Neuronal stem cell (in vitro differentiated cells): Measurements from ENCODE around the gene PLEKHA3.

Experiments
- DNase-seq: peaks from one replicate; pipeline ENCODE4 v3.0.0-alpha.2; 2013; ENCODE audit warnings: low spot score
- H2AFZ ChIP-seq: one replicate; pipeline ENCODE4 v1.6.1; 2013; ENCODE audit warnings: mild to moderate bottlenecking, low read length, inconsistent platforms
- H2AK5ac ChIP-seq: 2 replicates; pipeline ENCODE4 v1.6.1; 2013; ENCODE audit warnings: low read depth, mild to moderate bottlenecking, inconsistent platforms, low read length, moderate library complexity, mixed read lengths
- H2BK120ac ChIP-seq: 2 replicates; pipeline ENCODE4 v1.6.1; 2013; ENCODE audit warnings: low read depth, mild to moderate bottlenecking, inconsistent platforms, low read length, moderate library complexity, mixed read lengths
- H2BK12ac ChIP-seq: one replicate; pipeline ENCODE4 v1.6.1; 2013; ENCODE audit warnings: low read length, inconsistent platforms
- H2BK15ac ChIP-seq: 2 replicates; pipeline ENCODE4 v1.6.1; 2013; ENCODE audit warnings: mild to moderate bottlenecking, low read length, inconsistent platforms, mixed read lengths
- H2BK5ac ChIP-seq: one replicate; pipeline ENCODE4 v1.6.1; 2013; ENCODE audit warnings: inconsistent platforms, mild to moderate bottlenecking, low read length, moderate library complexity
- H3K14ac ChIP-seq: one replicate; pipeline ENCODE4 v1.6.1; 2013; ENCODE audit warnings: low read length, inconsistent platforms
- H3K18ac ChIP-seq: 2 replicates; pipeline ENCODE4 v1.6.1; 2013; ENCODE audit warnings: low read length, inconsistent platforms
- H3K23ac ChIP-seq: 2 replicates; pipeline ENCODE4 v1.6.1; 2013; ENCODE audit warnings: low read depth, mild to moderate bottlenecking, mixed read lengths, low read length, inconsistent platforms; ENCODE audit not compliant: poor library complexity
- H3K27ac ChIP-seq: replicated peaks from 3 replicates; pipeline ENCODE4 v1.5.1; 2013; ENCODE audit warnings: low read length, inconsistent platforms
- H3K27me3 ChIP-seq, 3 experiments: 2 replicates each; pipeline ENCODE4 v1.6.1; 2013; ENCODE audit warnings: low read length in 3 of 3, mild to moderate bottlenecking in 2 of 3, inconsistent platforms in 1 of 3, low read depth in 1 of 3, mixed read lengths in 1 of 3, moderate library complexity in 1 of 3; ENCODE audit not compliant: control insufficient read depth in 3 of 3, insufficient read depth in 3 of 3
- H3K36me3 ChIP-seq, 2 donors: replicated peaks in 1 of 2; 2 replicates each; pipeline ENCODE4 v1.6.1; 2013; ENCODE audit warnings: low read length in 2 of 2; ENCODE audit not compliant: control insufficient read depth in 2 of 2, insufficient read depth in 2 of 2
- H3K4ac ChIP-seq: 2 replicates; pipeline ENCODE4 v1.6.1; 2013; ENCODE audit warnings: inconsistent platforms, mild to moderate bottlenecking, low read length, moderate library complexity
- H3K4me1 ChIP-seq, 2 donors: 1 replicate in 1 of 2; 2 replicates in 1 of 2; pipeline ENCODE4 v1.6.1; 2013; ENCODE audit warnings: low read length in 2 of 2, low read depth in 1 of 2; ENCODE audit not compliant: control insufficient read depth in 2 of 2, insufficient read depth in 1 of 2
- H3K4me2 ChIP-seq: one replicate; pipeline ENCODE4 v1.6.1; 2013; ENCODE audit warnings: mild to moderate bottlenecking, low read length, inconsistent platforms; ENCODE audit not compliant: insufficient read depth, poor library complexity, severe bottlenecking
- H3K4me3 ChIP-seq, 2 donors: 2 replicates each; pipeline ENCODE4 v1.5.1; 2013; ENCODE audit warnings: low read length in 2 of 2, mild to moderate bottlenecking in 2 of 2, inconsistent platforms in 1 of 2, moderate library complexity in 1 of 2
- H3K79me1 ChIP-seq: one replicate; pipeline ENCODE4 v1.6.1; 2013; ENCODE audit warnings: low read depth, mild to moderate bottlenecking, inconsistent platforms, low read length, moderate library complexity
- H3K9ac ChIP-seq: one replicate; pipeline ENCODE4 v1.6.1; 2013; ENCODE audit warnings: mild to moderate bottlenecking, low read depth, low read length, inconsistent platforms; ENCODE audit not compliant: poor library complexity
- H3K9me3 ChIP-seq, 2 donors: replicated peaks in 1 of 2; 2 replicates each; pipeline versions ENCODE3 to v1.6.1; 2013; ENCODE audit warnings: low read length in 2 of 2, mild to moderate bottlenecking in 2 of 2, inconsistent platforms in 1 of 2, low read depth in 1 of 2, mixed read lengths in 1 of 2, moderate library complexity in 1 of 2; ENCODE audit not compliant: control insufficient read depth in 2 of 2, insufficient read depth in 1 of 2
- H4K8ac ChIP-seq: one replicate; pipeline ENCODE4 v1.6.1; 2013; ENCODE audit warnings: low read depth, mild to moderate bottlenecking, inconsistent platforms, low read length, moderate library complexity
- H4K91ac ChIP-seq: one replicate; pipeline ENCODE4 v1.6.1; 2013; ENCODE audit warnings: low read length, low read depth, mild to moderate bottlenecking, inconsistent platforms; ENCODE audit not compliant: poor library complexity
- WGBS, 2 donors: extraction: QIAGEN DNeasy Blood & Tissue Kit; methylation state at CpG; one replicate each; pipeline ENCODE4 v1.1.7; 2013; ENCODE audit warnings: missing lambda C conversion rate in 2 of 2, mixed read lengths in 1 of 2; ENCODE audit not compliant: insufficient read length in 2 of 2, insufficient replicate concordance in 1 of 2; ENCODE audit errors: extremely low coverage in 2 of 2; 5-methylcytosine and 5-hydroxymethylcytosine counted together

The PLEKHA3 gene

DNA sequence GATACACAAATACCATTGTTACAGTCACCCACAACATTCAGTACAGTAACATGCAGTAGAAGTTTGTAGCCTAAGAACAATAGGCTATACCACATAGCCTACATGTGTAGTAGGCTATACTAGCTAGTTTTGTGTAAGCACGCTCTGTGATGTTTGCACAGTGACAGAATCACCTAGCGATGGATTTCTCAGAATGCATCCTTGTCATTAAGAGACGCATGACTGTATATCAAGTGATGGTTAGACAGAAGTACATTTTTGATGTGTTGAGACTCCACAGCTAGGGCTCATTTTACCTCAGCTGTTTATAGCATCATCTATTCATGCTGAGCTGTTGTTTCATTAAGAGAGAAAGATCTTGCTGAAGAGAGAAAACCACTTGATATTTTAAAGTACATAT is 19.4 kb downstream of the PLEKHA3 start:
- H3K4me3 ChIP-seq, result no peak overlapping the region
- DNase-seq, result no peak
- no peak overlapping the region for H4K91ac ChIP-seq
- H3K27ac ChIP-seq, result no peak overlapping the region
- H3K23ac ChIP-seq, result no peak overlapping the region
- H3K9me3 ChIP-seq, result no peaks in the 10 kb centered on the region
- H2BK15ac ChIP-seq, result no peak overlapping the region
- no peak overlapping the region for H2AFZ ChIP-seq
- H2BK120ac ChIP-seq, result no peak overlapping the region
- no peak overlapping the region for H2BK12ac ChIP-seq
- no peak overlapping the region for H3K18ac ChIP-seq
- H3K4me1 ChIP-seq, result no peaks in the 10 kb centered on the region
- no peak overlapping the region for H4K8ac ChIP-seq
- no peaks in the 10 kb centered on the region for H3K27me3 ChIP-seq
- no peak overlapping the region for H3K14ac ChIP-seq
- WGBS, 2 donors, result no CpG with 5 or more reads among the region's 3 CpGs
- no peak overlapping the region for H2AK5ac ChIP-seq
- H3K79me1 ChIP-seq, result no peaks in the 10 kb centered on the region
- H3K4ac ChIP-seq, result no peak overlapping the region
- H3K36me3 ChIP-seq, result peaks cover 8 to 98% of the 10 kb centered on the region in 2 donors
- no peak overlapping the region for H3K9ac ChIP-seq
- H2BK5ac ChIP-seq, result no peak overlapping the region
- no peak overlapping the region for H3K4me2 ChIP-seq

DNA sequence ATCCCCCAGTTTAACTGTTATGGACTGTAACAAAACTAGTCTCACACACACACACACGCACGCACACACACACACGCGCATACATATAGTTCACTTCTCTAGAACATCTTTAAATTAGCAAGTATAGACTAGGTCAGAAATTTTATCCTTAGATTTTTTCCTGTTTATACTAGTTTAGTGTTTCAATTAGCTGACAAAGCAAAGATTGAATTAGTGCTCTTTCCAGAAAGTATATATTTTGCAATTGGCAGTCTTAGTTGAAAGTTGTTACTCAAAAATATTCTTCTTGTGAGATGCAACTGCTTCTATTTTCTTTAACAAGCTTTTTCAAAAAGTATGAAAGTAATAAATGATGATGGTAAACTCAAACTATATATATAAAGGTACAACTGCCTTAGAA is 22.5 kb downstream of the PLEKHA3 start:
- H3K4me3 ChIP-seq, result no peak overlapping the region
- H3K9me3 ChIP-seq, result no peaks in the 10 kb centered on the region
- H3K23ac ChIP-seq, result no peak overlapping the region
- H3K4ac ChIP-seq, result no peak overlapping the region
- no peak overlapping the region for H3K14ac ChIP-seq
- no peak overlapping the region for H3K9ac ChIP-seq
- WGBS, 2 donors, result no CpG with 5 or more reads among the region's 4 CpGs
- H3K18ac ChIP-seq, result no peak overlapping the region
- no peak overlapping the region for H2BK5ac ChIP-seq
- H3K27me3 ChIP-seq, result no peaks in the 10 kb centered on the region
- no peak overlapping the region for H4K91ac ChIP-seq
- no peak overlapping the region for H2BK12ac ChIP-seq
- H2BK120ac ChIP-seq, result no peak overlapping the region
- no peak for DNase-seq
- no peak overlapping the region for H2AFZ ChIP-seq
- H2AK5ac ChIP-seq, result no peak overlapping the region
- H4K8ac ChIP-seq, result no peak overlapping the region
- H2BK15ac ChIP-seq, result no peak overlapping the region
- no peaks in the 10 kb centered on the region for H3K79me1 ChIP-seq
- no peak overlapping the region for H3K4me2 ChIP-seq
- H3K36me3 ChIP-seq, result peaks cover 5 to 96% of the 10 kb centered on the region in 2 donors
- no peak overlapping the region for H3K27ac ChIP-seq
- peaks cover 0 to 1% of the 10 kb centered on the region in 2 donors for H3K4me1 ChIP-seq

DNA sequence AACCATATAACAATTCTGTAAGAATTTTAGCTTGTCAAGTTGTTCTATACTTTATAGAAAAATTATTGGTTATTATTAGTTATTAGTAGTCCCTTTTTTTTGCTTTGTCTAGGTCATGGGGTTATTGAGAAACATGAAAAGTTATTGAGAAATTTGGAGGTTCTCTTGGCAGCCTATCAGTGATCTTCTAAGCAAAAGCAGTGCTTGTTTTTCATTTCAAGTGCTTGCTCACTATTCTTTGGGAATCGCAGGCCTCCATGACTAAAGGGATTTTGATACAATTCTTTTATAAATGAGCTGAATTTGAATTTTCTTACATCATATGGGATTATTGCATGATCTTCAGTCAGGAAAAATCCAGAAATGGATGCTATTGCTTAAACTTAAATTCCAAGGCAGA is 25.8 kb downstream of the PLEKHA3 start:
- Histone ChIP-seq H4K91ac (no peak overlapping the region), H2BK120ac (no peak overlapping the region), H3K9ac (no peak overlapping the region), H3K79me1 (no peaks in the 10 kb centered on the region), H3K14ac (no peak overlapping the region), H3K4ac (no peak overlapping the region), H3K27ac (no peak overlapping the region), H4K8ac (no peak overlapping the region), H2BK15ac (no peak overlapping the region), H2BK5ac (no peak overlapping the region), H3K18ac (no peak overlapping the region), H3K23ac (no peak overlapping the region), H3K4me1 (peaks cover 0 to 1% of the 10 kb centered on the region in 2 donors), H3K9me3 (no peaks in the 10 kb centered on the region), H3K4me3 (no peak overlapping the region), H2AFZ (no peak overlapping the region), H3K4me2 (no peak overlapping the region), H2BK12ac (no peak overlapping the region), H3K27me3 (no peaks in the 10 kb centered on the region), H2AK5ac (no peak overlapping the region), H3K36me3 (peaks cover 2 to 64% of the 10 kb centered on the region in 2 donors)
- WGBS, 2 donors, result no CpG with 5 or more reads among the region's 1 CpG
- no peak for DNase-seq

- Histone ChIP-seq H3K14ac (no peak overlapping the region), H4K91ac (no peak overlapping the region), H2AK5ac (no peak overlapping the region), H3K9ac (no peak overlapping the region), H3K9me3 (no peaks in the 10 kb centered on the region), H2BK15ac (no peak overlapping the region), H3K36me3 (peaks cover 2 to 59% of the 10 kb centered on the region in 2 donors), H3K4ac (no peak overlapping the region), H2BK5ac (no peak overlapping the region), H3K18ac (no peak overlapping the region), H2AFZ (no peak overlapping the region), H2BK12ac (no peak overlapping the region), H4K8ac (no peak overlapping the region), H3K4me3 (no peak overlapping the region), H3K4me1 (peaks cover 0 to 1% of the 10 kb centered on the region in 2 donors), H3K4me2 (no peak overlapping the region), H3K27ac (no peak overlapping the region), H3K27me3 (no peaks in the 10 kb centered on the region), H3K79me1 (no peaks in the 10 kb centered on the region), H2BK120ac (no peak overlapping the region), H3K23ac (no peak overlapping the region)
- no CpG with 5 or more reads among the region's 2 CpGs for WGBS, 2 donors
- DNase-seq, result no peak
Measured at GRCh38 chr2:178506524-178506923, 26.3 kb downstream of the PLEKHA3 start.
